Sciatic nerve (tissue), 2 donors: Measurements from ENCODE around the gene CPXCR1. TPM values are rescaled to one million over a fixed set of nuclear protein-coding genes. Genes with fewer than 3 reads are reported as not detected.
"Not testable (repeated sequence)": the region's sequence is repeated elsewhere in the genome, so short reads cannot be mapped to it uniquely, and the experiment has no call there.

ENCODE experiments used
- ATAC-seq: fragments of 200-7000 bp; cut with Tn5 transposase; one replicate; pipeline ENCODE4 v1.9.1; 2020; ENCODE audit warnings: mild to moderate bottlenecking, moderate library complexity
- DNase-seq: peaks from one replicate; pipeline ENCODE4 v3.0.0-alpha.2; 2020; ENCODE audit warnings: low spot score
- intact Hi-C: fragments of 100-400 bp; cut with DNase I; formaldehyde crosslinking; loops from one replicate; pipeline ENCODE4 v1.14.2; 2022
- total RNA-seq: library from RNA; stranded (reverse); fragmentation: NEBNext Ultra II Directional; extraction: Animal tissue kit (Norgen Biotek cat#: 25700); gene quantifications from one replicate; pipeline ENCODE4 v1.2.1, GENCODE V29; 2021
- donor health status: DM: no; HTN: no; CAD: no.
- donor health status: DM: no; HTN: no; CAD: no.

Gene CPXCR1
- total RNA-seq, result not detected

GRCh38 chrX:88746925-88747324 lies at the start of gene CPXCR1:
CPXCR1 (plus strand) TSS chrX:88747225; CDS start chrX:88753415, 6,190 bp downstream.
- ATAC-seq (no peak), DNase-seq (no peak)
- intact Hi-C loops, result no loop called here

GRCh38 chrX:88735835-88736234 lies 11.2 kb upstream of the CPXCR1 start:
- DNase-seq (no peak), ATAC-seq (no peak)
- intact Hi-C loops, result no loop called here

GRCh38 chrX:88746215-88746614 lies 810 bp upstream of the CPXCR1 start:
- DNase-seq, intact Hi-C loops, ATAC-seq: not testable (repeated sequence)

GRCh38 chrX:88752339-88752738 lies 5.3 kb downstream of the CPXCR1 start:
- intact Hi-C loops, DNase-seq, ATAC-seq: not testable (repeated sequence)

- ATAC-seq, result no peak
- intact Hi-C loops, result no loop called here
- DNase-seq, result no peak
Measured at GRCh38 chrX:88789825-88790224, 42.8 kb downstream of the CPXCR1 start.
